Right lobe of liver (tissue), 4 donors: ENCODE results near the gene CLP1.

ENCODE experiments used
- POLR2A ChIP-seq: fragments of 450-650 bp; IDR thresholded peaks from one replicate; pipeline ENCODE4 v1.6.1; 2017; ENCODE audit warnings: antibody characterized with exemption, mild to moderate bottlenecking
- TF ChIP-seq, protein P1 (sequence below), 4 donors: fragments of 200-600 bp in 3 of 4; fragments of 450-650 bp in 1 of 4; IDR thresholded peaks; one replicate each; pipeline versions ENCODE4 v1.5.1 to v1.8.0; 2016 to 2022; ENCODE audit warnings: antibody characterized with exemption in 4 of 4, mild to moderate bottlenecking in 2 of 4
- donor health status: DM: no; HTN: no; CAD: no.
- donor health status: DM: no; HTN: no; CAD: no.
- donor health status: DM: no; HTN: yes; CAD: no.

DNA sequence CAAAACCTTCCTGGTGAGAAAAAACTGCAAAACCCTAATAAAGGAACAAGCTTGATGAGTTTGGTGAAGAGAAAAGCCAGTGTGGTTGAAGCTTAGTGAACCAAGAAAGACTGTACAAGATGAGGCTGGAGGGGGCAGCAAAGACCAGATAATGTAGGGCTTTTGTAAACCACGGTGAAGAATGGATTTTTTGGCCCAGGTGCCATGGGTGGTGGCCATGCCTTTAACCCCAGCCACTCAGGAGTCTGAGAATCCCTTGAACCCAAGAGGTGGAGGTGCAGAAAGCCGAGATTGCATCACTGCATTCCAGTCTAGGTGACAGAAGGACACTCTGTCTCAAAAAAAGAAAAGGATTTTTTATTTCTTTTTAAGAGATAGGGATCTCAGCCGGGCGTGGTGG is 5.3 kb downstream of the CLP1 start:
- TF ChIP-seq, protein P1, sequence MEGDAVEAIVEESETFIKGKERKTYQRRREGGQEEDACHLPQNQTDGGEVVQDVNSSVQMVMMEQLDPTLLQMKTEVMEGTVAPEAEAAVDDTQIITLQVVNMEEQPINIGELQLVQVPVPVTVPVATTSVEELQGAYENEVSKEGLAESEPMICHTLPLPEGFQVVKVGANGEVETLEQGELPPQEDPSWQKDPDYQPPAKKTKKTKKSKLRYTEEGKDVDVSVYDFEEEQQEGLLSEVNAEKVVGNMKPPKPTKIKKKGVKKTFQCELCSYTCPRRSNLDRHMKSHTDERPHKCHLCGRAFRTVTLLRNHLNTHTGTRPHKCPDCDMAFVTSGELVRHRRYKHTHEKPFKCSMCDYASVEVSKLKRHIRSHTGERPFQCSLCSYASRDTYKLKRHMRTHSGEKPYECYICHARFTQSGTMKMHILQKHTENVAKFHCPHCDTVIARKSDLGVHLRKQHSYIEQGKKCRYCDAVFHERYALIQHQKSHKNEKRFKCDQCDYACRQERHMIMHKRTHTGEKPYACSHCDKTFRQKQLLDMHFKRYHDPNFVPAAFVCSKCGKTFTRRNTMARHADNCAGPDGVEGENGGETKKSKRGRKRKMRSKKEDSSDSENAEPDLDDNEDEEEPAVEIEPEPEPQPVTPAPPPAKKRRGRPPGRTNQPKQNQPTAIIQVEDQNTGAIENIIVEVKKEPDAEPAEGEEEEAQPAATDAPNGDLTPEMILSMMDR (IDR thresholded peaks at IDR 0.05) = peak in 1 of 4 donors; percentile 24
- no peak for TF ChIP-seq POLR2A
